GM23338 (cell line): Measurements from ENCODE around the gene AR. TPM values are rescaled to one million over a fixed set of nuclear protein-coding genes. Genes with fewer than 3 reads are reported as not detected.

Experiments used
- ATAC-seq: fragments of 200-7000 bp; cut with Tn5 transposase; 3 replicates; pipeline ENCODE4 v1.9.1; 2020
- DNase-seq: peaks from one replicate; pipeline ENCODE4 v3.0.0-alpha.2; 2015; ENCODE audit warnings: low spot score
- H2AFZ ChIP-seq: fragments of 200-600 bp; sonication (generic); 2 replicates; pipeline ENCODE4 v1.8.0; 2016; ENCODE audit warnings: antibody characterized with exemption, mild to moderate bottlenecking, moderate library complexity
- H3F3A ChIP-seq: fragments of 200-600 bp; sonication (generic); replicated peaks from 2 replicates; pipeline ENCODE4 v1.8.0; 2017; ENCODE audit warnings: antibody characterized with exemption, mixed run types, low read depth
- H3K27ac ChIP-seq: fragments of 200-600 bp; sonication (generic); 2 replicates; pipeline ENCODE4 v1.6.1; 2016; ENCODE audit warnings: low read depth
- H3K27me3 ChIP-seq: fragments of 200-600 bp; sonication (generic); 2 replicates; pipeline ENCODE4 v1.8.0; 2016; ENCODE audit warnings: mild to moderate bottlenecking, mixed run types, moderate library complexity; ENCODE audit not compliant: insufficient read depth
- H3K36me3 ChIP-seq: fragments of 200-600 bp; sonication (generic); 2 replicates; pipeline ENCODE4 v1.8.0; 2016; ENCODE audit warnings: mild to moderate bottlenecking; ENCODE audit not compliant: insufficient read depth
- H3K4me1 ChIP-seq: fragments of 200-600 bp; sonication (generic); 2 replicates; pipeline ENCODE4 v1.8.0; 2016; ENCODE audit warnings: mild to moderate bottlenecking, moderate library complexity; ENCODE audit not compliant: insufficient read depth
- H3K4me2 ChIP-seq: fragments of 200-600 bp; sonication (generic); 2 replicates; pipeline ENCODE4 v1.7.1; 2017; ENCODE audit warnings: mixed run types
- H3K4me3 ChIP-seq: fragments of 200-600 bp; sonication (generic); 2 replicates; pipeline ENCODE4 v1.6.1; 2016; ENCODE audit warnings: mixed run types
- H3K79me2 ChIP-seq: fragments of 200-600 bp; sonication (generic); replicated peaks from 2 replicates; pipeline ENCODE4 v1.8.0; 2017; ENCODE audit warnings: mild to moderate bottlenecking; ENCODE audit not compliant: insufficient read depth
- H3K9me2 ChIP-seq: fragments of 200-600 bp; sonication (generic); 2 replicates; pipeline ENCODE4 v1.8.0; 2017; ENCODE audit not compliant: insufficient read depth
- H4K20me1 ChIP-seq: fragments of 200-600 bp; sonication (generic); replicated peaks from 2 replicates; pipeline ENCODE4 v1.8.0; 2017; ENCODE audit warnings: mild to moderate bottlenecking; ENCODE audit not compliant: insufficient read depth
- H3K27ac Mint-ChIP-seq: 2 replicates; pipeline ENCODE4 v1.8.0; 2020; ENCODE audit warnings: inconsistent platforms, mild to moderate bottlenecking, moderate library complexity, mixed read lengths
- H3K27me3 Mint-ChIP-seq: 3 replicates; pipeline ENCODE4 v1.8.0; 2022; ENCODE audit warnings: low read depth, mild to moderate bottlenecking, moderate library complexity, mixed read lengths, inconsistent platforms; ENCODE audit not compliant: insufficient read depth, poor library complexity
- H3K36me3 Mint-ChIP-seq: 3 replicates; pipeline ENCODE4 v1.8.0; 2021; ENCODE audit warnings: low read depth, mild to moderate bottlenecking, inconsistent platforms, moderate library complexity, mixed read lengths
- H3K4me1 Mint-ChIP-seq: 3 replicates; pipeline ENCODE4 v1.8.0; 2020; ENCODE audit warnings: mild to moderate bottlenecking, inconsistent platforms, mixed read lengths
- H3K4me3 Mint-ChIP-seq: 3 replicates; pipeline ENCODE4 v1.8.0; 2021; ENCODE audit warnings: moderate library complexity, mild to moderate bottlenecking, inconsistent platforms, mixed read lengths
- H3K9me3 Mint-ChIP-seq: 3 replicates; pipeline ENCODE4 v1.8.0; 2020; ENCODE audit warnings: moderate library complexity, mild to moderate bottlenecking, inconsistent platforms, mixed read lengths
- CREB1 ChIP-seq: fragments of 250-450 bp; sonication (Bioruptor Pico); IDR thresholded peaks from 2 replicates; pipeline ENCODE4 v1.5.0; 2020; ENCODE audit warnings: low read depth, mild to moderate bottlenecking, moderate library complexity
- ETS1 ChIP-seq: IDR thresholded peaks from 2 replicates; pipeline ENCODE4 v1.6.1; 2016; ENCODE audit warnings: antibody characterized with exemption
- EZH2phosphoT487 ChIP-seq: fragments of 200-600 bp; sonication (generic); IDR thresholded peaks from one replicate; pipeline ENCODE4 v1.8.1; 2018; ENCODE audit warnings: antibody characterized with exemption; ENCODE audit not compliant: unreplicated experiment
- JUNB ChIP-seq: IDR thresholded peaks from one replicate; pipeline ENCODE4 v1.6.1; 2016; ENCODE audit warnings: antibody characterized with exemption; ENCODE audit not compliant: unreplicated experiment
- REST ChIP-seq: IDR thresholded peaks from one replicate; pipeline ENCODE4 v1.6.1; 2018; ENCODE audit warnings: antibody characterized with exemption; ENCODE audit not compliant: unreplicated experiment
- ZNF114 ChIP-seq: fragments of 250-450 bp; sonication (Bioruptor Pico); IDR thresholded peaks from 2 replicates; pipeline ENCODE4 v1.5.0; 2020; ENCODE audit warnings: mild to moderate bottlenecking, moderate library complexity
- ZNF331 ChIP-seq: fragments of 250-450 bp; sonication (Bioruptor Pico); IDR thresholded peaks from 2 replicates; pipeline ENCODE4 v1.5.0; 2020; ENCODE audit warnings: low read depth, mild to moderate bottlenecking, moderate library complexity
- ZNF462 ChIP-seq: fragments of 250-450 bp; sonication (Bioruptor Pico); IDR thresholded peaks from 2 replicates; pipeline ENCODE4 v1.5.0; 2020; ENCODE audit warnings: mild to moderate bottlenecking, moderate library complexity
- polyA plus RNA-seq: library from polyadenylated mRNA; unstranded; fragments of >200 nt; fragmentation: Nextera tagmentation; extraction: Ambion mirVana; gene quantifications from 2 replicates; pipeline ENCODE4 v1.2.1, GENCODE V29; 2016
- total RNA-seq: library from RNA; depleted of rRNA; stranded (reverse); fragments of >200 nt; shearing (Covaris generic); gene quantifications from 2 replicates; pipeline ENCODE4 v1.2.3, GENCODE V29; 2014

AR gene
- total and polyA plus RNA-seq, 2 experiments from 2014 or later: 11.2 to 13.3 TPM

GRCh38 chrX:67587946-67588624 lies 44.3 kb downstream of the AR start:
- Histone ChIP-seq H4K20me1 (no peaks in the 10 kb centered on the region), H3K9me2 (no peaks in the 10 kb centered on the region), H3K79me2 (peaks cover 22% of the 10 kb centered on the region), H3K4me3 (no peak overlapping the region), H3K27me3 (no peaks in the 10 kb centered on the region), H3K27ac (no peak overlapping the region), H3F3A (no peaks in the 10 kb centered on the region), H2AFZ (no peak overlapping the region), H3K4me1 (peaks cover 11% of the 10 kb centered on the region; the same call in 1 of the 2 replicates), H3K4me2 (no peak overlapping the region), H3K36me3 (no peaks in the 10 kb centered on the region)
- H3K36me3 Mint-ChIP-seq: peaks cover 10% of the 10 kb centered on the region
- H3K9me3 Mint-ChIP-seq: no peaks in the 10 kb centered on the region
- peaks cover 19% of the 10 kb centered on the region for H3K4me1 Mint-ChIP-seq
- no peaks in the 10 kb centered on the region for H3K27me3 Mint-ChIP-seq
- DNase-seq: no peak
- no peak overlapping the region for H3K27ac Mint-ChIP-seq
- no peak for TF ChIP-seq EZH2phosphoT487
- no peak for TF ChIP-seq ETS1
- TF ChIP-seq REST: no peak
- no peak for TF ChIP-seq JUNB
- no peak for TF ChIP-seq CREB1 (CRISPR knock-in tag)
- TF ChIP-seq ZNF331: no peak
- TF ChIP-seq ZNF114: no peak
- no peak for TF ChIP-seq ZNF462 (CRISPR knock-in tag)
- no peak overlapping the region for H3K4me3 Mint-ChIP-seq
- no peak for ATAC-seq
